Coronary artery (tissue), 2 donors: ENCODE results near the gene PPP6C.

Experiments
- DNase-seq: peaks from one replicate; pipeline ENCODE4 v3.0.0-alpha.2; 2017; ENCODE audit warnings: low spot score
- H3K27ac ChIP-seq, 2 donors: fragments of 200-600 bp; sonication (generic); one replicate each; pipeline ENCODE4 v1.5.1; 2016 to 2019
- H3K4me3 ChIP-seq: fragments of 200-600 bp; sonication (generic); 2 replicates; pipeline ENCODE4 v1.5.1; 2016; ENCODE audit warnings: mild to moderate bottlenecking, moderate library complexity
- CTCF ChIP-seq: fragments of 200-600 bp; sonication (generic); IDR thresholded peaks from one replicate; pipeline ENCODE4 v1.5.1; 2019; ENCODE audit warnings: antibody characterized with exemption

Gene PPP6C

GRCh38 chr9:125156551-125156950, 33.1 kb downstream of the PPP6C start:
- no peak for DNase-seq
- TF ChIP-seq CTCF, result no peak
- no peak overlapping the region for H3K4me3 ChIP-seq

GRCh38 chr9:125153712-125154367, 35.8 kb downstream of the PPP6C start:
- no peak for DNase-seq
- TF ChIP-seq CTCF, result no peak
- no peak overlapping the region for H3K4me3 ChIP-seq
- no peak overlapping the region for H3K27ac ChIP-seq

More at GRCh38 chr9:125156551-125156950, 33.1 kb downstream of the PPP6C start:
- H3K27ac ChIP-seq, result no peak overlapping the region

- no peak overlapping the region for H3K4me3 ChIP-seq
- TF ChIP-seq CTCF, result no peak
- no peak overlapping the region for H3K27ac ChIP-seq
- no peak for DNase-seq
Measured at GRCh38 chr9:125151730-125152129, 37.9 kb downstream of the PPP6C start.

- DNase-seq, result no peak
- Histone ChIP-seq H3K4me3 (no peak overlapping the region), H3K27ac (no peak overlapping the region)
- TF ChIP-seq CTCF, result no peak
Measured at GRCh38 chr9:125150349-125151245, 39.0 kb downstream of the PPP6C start.

GRCh38 chr9:125147401-125147951, 42.1 kb downstream of the PPP6C start:
- H3K4me3 ChIP-seq, result no peak overlapping the region
- no peak for TF ChIP-seq CTCF
- no peak for DNase-seq
- H3K27ac ChIP-seq, result no peak overlapping the region

GRCh38 chr9:125146247-125146646, 43.4 kb downstream of the PPP6C start:
- H3K27ac ChIP-seq, result no peak overlapping the region
- H3K4me3 ChIP-seq, result no peak overlapping the region
- no peak for DNase-seq
- TF ChIP-seq CTCF, result no peak
